Posterior vena cava (tissue), 2 donors: ENCODE data around the gene TAGLN2. TPM values are rescaled to one million over a fixed set of nuclear protein-coding genes. Genes with fewer than 3 reads are reported as not detected.

ENCODE experiments used
- DNase-seq: peaks from one replicate; pipeline ENCODE4 v3.0.0-alpha.2; 2020; ENCODE audit warnings: low spot score
- intact Hi-C, 2 donors: fragments of 100-400 bp; cut with DNase I; formaldehyde crosslinking; loops; one replicate each; pipeline versions ENCODE4 v1.14.1 to v1.14.2; 2022 to 2023
- long read RNA-seq, 2 donors: library from polyadenylated mRNA; unstranded; transcript quantifications; one replicate each; pipeline ENCODE4 v2.0.0, GENCODE V29; 2020 to 2021
- total RNA-seq, 2 donors: library from RNA; stranded (reverse); fragmentation: NEBNext Ultra II Directional; extraction: Animal tissue kit (Norgen Biotek cat#: 25700); gene quantifications; one replicate each; pipeline ENCODE4 v1.2.1, GENCODE V29; 2021
- donor health status: DM: yes; HTN: yes; CAD: no.
- donor health status: DM: yes; HTN: yes; CAD: no.

TAGLN2 gene
- total RNA-seq, result 100 to 1,000 TPM; 237 to 244 TPM
- long read RNA-seq, donor 1, transcript TAGLN2-203 (5 exons, 1,604 nt), result major isoform, 53 of 70 reads
- long read RNA-seq, donor 1, partial matches to known transcripts, result 9 of 70 reads
- long read RNA-seq, donor 1, other reads (novel, unspliced or antisense), result 7 of 70 reads
- long read RNA-seq, donor 2, transcript TAGLN2-201 (5 exons, 709 nt), result minor isoform, 12 of 788 reads
- long read RNA-seq, donor 2, transcript TAGLN2-203 (5 exons, 1,604 nt), result major isoform, 771 of 788 reads
- long read RNA-seq, donor 2, partial matches to known transcripts, result 0 of 788 reads
- long read RNA-seq, donor 2, other reads (novel, unspliced or antisense), result 3 of 788 reads

GRCh38 chr1:159924791-159925718 is at the start of gene TAGLN2:
Gene TAGLN2 (minus strand): TSS chr1:159925507. CDS start chr1:159920509, 4,998 bp downstream.
- DNase-seq, result peak; percentile 98
- intact Hi-C loops, result no loop called here

- no peak for DNase-seq
- intact Hi-C loops, result no loop called here
These were observed 49.2 kb upstream of the TAGLN2 start for GRCh38 chr1:159974350-159974965.

- intact Hi-C loops, result no loop called here
- DNase-seq, result no peak
These were observed 48.1 kb upstream of the TAGLN2 start for GRCh38 chr1:159973350-159973940.

GRCh38 chr1:159972443-159973205 is 47.3 kb upstream of the TAGLN2 start:
- no peak for DNase-seq
- intact Hi-C loops, result no loop called here

- DNase-seq, result no peak
- intact Hi-C loops, result no loop called here
These were observed 45.6 kb upstream of the TAGLN2 start for GRCh38 chr1:159970932-159971342.

GRCh38 chr1:159968901-159969300 is 43.6 kb upstream of the TAGLN2 start:
- intact Hi-C loops, result no loop called here
- DNase-seq, result no peak

- DNase-seq, result no peak
- intact Hi-C loops, result no loop called here
These were observed 40.0 kb upstream of the TAGLN2 start for GRCh38 chr1:159965263-159965662.

- intact Hi-C loops, result no loop called here
These were observed 38.8 kb upstream of the TAGLN2 start for GRCh38 chr1:159964144-159964543.

GRCh38 chr1:159962176-159962575 is 36.9 kb upstream of the TAGLN2 start:
- intact Hi-C loops, result no loop called here

More at GRCh38 chr1:159964144-159964543, 38.8 kb upstream of the TAGLN2 start:
- DNase-seq, result no peak

GRCh38 chr1:159961636-159962035 is 36.3 kb upstream of the TAGLN2 start:
- intact Hi-C loops, result no loop called here

More at GRCh38 chr1:159962176-159962575, 36.9 kb upstream of the TAGLN2 start:
- DNase-seq, result no peak

GRCh38 chr1:159960721-159961381 is 35.5 kb upstream of the TAGLN2 start:
- DNase-seq, result peak; percentile 94
- intact Hi-C loops, result no loop called here

More at GRCh38 chr1:159961636-159962035, 36.3 kb upstream of the TAGLN2 start:
- DNase-seq, result no peak

GRCh38 chr1:159959451-159959850 is 34.1 kb upstream of the TAGLN2 start:
- DNase-seq, result no peak
- intact Hi-C loops, result no loop called here

- intact Hi-C loops, result no loop called here
These were observed 33.5 kb upstream of the TAGLN2 start for GRCh38 chr1:159958719-159959380.

GRCh38 chr1:159957824-159958268 is 32.5 kb upstream of the TAGLN2 start:
- DNase-seq, result no peak
- intact Hi-C loops, result no loop called here

More at GRCh38 chr1:159958719-159959380, 33.5 kb upstream of the TAGLN2 start:
- DNase-seq, result no peak

- intact Hi-C loops, result no loop called here
- DNase-seq, result no peak
These were observed 30.1 kb upstream of the TAGLN2 start for GRCh38 chr1:159955456-159955855.

GRCh38 chr1:159953536-159954515 is 28.5 kb upstream of the TAGLN2 start, which contains the start of gene SLAMF9:
Gene SLAMF9 (minus strand): TSS chr1:159954237. CDS start chr1:159954137, 100 bp downstream.
- intact Hi-C loops, result no loop called here
- no peak for DNase-seq
